ENCODE measurements around the gene MACROH2A2. TPM values are rescaled to one million over a fixed set of nuclear protein-coding genes. Genes with fewer than 3 reads are reported as not detected.
"Not testable (repeated sequence)": the region's sequence is repeated elsewhere in the genome, so short reads cannot be mapped to it uniquely, and the experiment has no call there.

MACROH2A2 gene
- total RNA-seq: 1 to 10 TPM; 2.4 to 2.5 TPM

DNA sequence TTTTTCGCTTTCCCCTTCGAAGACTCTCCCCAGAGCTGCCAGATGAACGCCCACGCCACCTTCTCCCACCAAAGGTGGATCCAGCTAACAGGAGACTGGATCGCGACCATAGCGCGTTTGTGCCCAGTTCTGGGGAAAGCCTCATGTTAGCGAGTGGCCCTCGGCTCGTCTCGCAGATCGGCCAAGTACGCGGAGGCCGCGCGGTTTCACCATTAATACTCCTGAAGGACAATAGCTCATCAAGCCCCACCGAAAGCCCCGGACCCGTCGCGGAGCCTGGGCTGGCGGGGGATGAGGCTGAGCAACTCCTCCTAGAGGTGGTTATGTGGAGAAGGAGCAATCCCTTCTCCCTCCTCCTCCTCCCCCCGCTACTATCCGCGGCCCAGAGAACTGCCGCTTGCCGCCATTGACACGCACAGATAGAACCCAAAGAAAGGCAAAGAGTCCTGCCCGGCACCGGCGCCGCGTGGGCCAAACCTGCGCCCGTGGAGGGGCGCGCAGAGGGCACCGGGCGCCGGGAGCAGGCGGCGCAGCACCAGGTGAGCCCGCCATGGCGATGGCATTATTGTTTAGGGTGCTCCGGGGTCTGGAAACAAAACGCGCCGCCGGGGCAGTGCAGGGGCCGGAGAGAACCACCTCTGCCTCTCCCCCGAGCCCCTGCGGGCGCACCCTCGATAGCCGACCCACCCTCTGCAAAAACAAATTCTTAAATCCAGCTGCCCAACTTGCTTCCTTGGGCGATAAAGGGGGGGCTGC is at the start of gene MACROH2A2:
TSS of gene MACROH2A2 (plus strand) at position 385 of the 756 bp plus-strand sequence. CDS start 22,813 bp downstream, outside the sequence.
- H3K27me3 Mint-ChIP-seq: peaks cover 40% of the 10 kb centered on the region
- no peaks in the 10 kb centered on the region for H3K9me3 Mint-ChIP-seq
- peak within 1 kb of the TSS; percentile 77 for H3K4me3 Mint-ChIP-seq
- H3K4me1 Mint-ChIP-seq: peaks cover 7% of the 10 kb centered on the region
- ATAC-seq (replicated peaks): peak; percentile 67
- no peaks in the 10 kb centered on the region for H3K36me3 Mint-ChIP-seq (ENCODE audit: low read depth)
- no peak within 1 kb of the TSS for H3K27ac Mint-ChIP-seq

DNA sequence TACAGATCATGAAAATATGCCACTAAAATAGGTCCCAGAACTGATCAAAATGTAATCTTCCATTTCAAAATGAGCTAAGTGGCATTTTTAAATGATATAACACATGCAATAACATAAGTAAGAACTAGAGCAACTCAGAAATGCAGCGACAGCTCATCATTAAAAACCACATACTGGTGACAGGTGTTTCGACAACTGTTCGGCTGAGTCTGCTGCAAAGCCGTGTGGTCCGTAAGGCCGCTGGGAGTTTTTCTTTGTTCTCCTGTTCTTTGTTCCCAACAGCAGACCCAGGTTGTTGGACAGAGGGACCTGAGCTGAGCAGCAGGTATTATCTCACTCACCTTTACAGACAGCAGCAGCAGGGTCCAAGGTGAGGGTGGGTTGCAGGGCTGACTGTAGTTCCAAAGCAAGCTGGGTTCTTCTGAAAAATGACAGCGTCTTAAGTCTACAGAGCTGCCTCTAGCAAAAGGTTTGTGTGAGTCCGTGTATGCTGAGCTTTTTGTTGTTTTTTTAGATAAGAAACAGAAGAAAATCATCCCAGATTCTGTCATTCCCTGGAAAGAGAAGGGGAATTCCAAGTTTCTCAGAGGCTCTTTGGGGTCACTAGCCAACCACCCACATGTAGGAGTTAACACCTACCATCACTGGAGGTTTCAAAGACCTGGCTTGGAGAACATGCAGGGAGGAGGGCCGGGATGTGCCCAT is 45.4 kb upstream of the MACROH2A2 start:
- no peaks in the 10 kb centered on the region for H3K36me3 Mint-ChIP-seq (ENCODE audit: low read depth)
- no peaks in the 10 kb centered on the region for H3K9me3 Mint-ChIP-seq
- H3K4me1 Mint-ChIP-seq: no peaks in the 10 kb centered on the region
- H3K27me3 Mint-ChIP-seq: peaks cover 55% of the 10 kb centered on the region
- no peak for ATAC-seq (replicated peaks)
- H3K4me3 Mint-ChIP-seq: no peak overlapping the region
- H3K27ac Mint-ChIP-seq: no peak overlapping the region

DNA sequence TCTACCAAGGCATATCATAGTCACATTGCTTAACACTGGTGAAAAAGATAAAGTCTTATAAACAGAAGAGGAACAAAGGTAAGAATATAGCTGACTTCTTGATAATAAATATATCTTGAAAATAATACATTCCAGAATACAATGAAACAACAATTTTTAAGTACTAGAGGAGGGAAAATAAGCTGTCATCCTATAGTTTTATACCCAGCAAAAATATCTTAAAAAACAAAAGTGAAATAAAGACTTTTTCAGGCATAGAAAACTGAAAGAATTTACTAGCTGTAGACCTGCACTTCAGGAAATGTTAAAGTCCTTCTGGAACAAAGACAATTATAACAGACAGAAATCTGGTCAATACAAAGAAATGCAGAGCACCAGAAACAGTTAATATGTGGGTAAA is 21.4 kb upstream of the MACROH2A2 start:
- peaks cover 18% of the 10 kb centered on the region for H3K9me3 Mint-ChIP-seq
- H3K27ac Mint-ChIP-seq: no peak overlapping the region
- H3K27me3 Mint-ChIP-seq: peaks cover 27% of the 10 kb centered on the region
- no peaks in the 10 kb centered on the region for H3K4me1 Mint-ChIP-seq
- ATAC-seq (replicated peaks): no peak
- H3K36me3 Mint-ChIP-seq (ENCODE audit: low read depth): no peaks in the 10 kb centered on the region
- no peak overlapping the region for H3K4me3 Mint-ChIP-seq

DNA sequence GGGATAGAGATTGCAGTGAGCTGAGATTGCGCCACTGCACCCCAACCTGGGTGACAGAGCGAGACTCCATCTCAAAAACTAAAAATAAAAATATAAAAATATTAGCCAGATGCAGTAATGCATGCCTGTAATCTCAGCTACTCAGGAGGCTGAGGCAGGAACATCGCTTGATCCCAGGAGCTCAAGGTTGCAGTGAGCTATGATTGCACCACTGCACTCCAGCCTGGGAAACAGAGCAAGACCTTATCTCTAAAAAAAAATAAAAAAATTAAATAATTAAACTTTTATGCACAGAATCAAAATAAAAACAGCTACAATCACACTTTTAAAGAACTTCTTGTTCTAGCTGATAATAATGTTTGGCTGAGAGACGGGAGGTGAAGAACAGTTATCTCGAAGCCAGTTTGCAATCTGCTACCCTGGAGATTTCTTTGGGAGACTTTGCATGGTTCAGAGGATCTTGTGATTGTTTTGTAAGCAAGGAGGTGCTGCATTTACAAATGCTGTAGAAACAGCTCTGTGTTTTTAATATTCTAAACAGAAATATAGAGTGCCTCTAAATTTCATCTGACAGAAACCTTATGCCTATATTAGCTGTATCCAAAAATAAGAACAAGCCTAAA is 19.9 kb upstream of the MACROH2A2 start:
- Mint-ChIP-seq H3K9me3 (peaks cover 15% of the 10 kb centered on the region), H3K4me1 (no peaks in the 10 kb centered on the region), H3K27me3 (peaks cover 24% of the 10 kb centered on the region), H3K4me3 (no peak overlapping the region), H3K36me3 (ENCODE audit: low read depth) (no peaks in the 10 kb centered on the region), H3K27ac (no peak overlapping the region)
- ATAC-seq (replicated peaks): no peak

DNA sequence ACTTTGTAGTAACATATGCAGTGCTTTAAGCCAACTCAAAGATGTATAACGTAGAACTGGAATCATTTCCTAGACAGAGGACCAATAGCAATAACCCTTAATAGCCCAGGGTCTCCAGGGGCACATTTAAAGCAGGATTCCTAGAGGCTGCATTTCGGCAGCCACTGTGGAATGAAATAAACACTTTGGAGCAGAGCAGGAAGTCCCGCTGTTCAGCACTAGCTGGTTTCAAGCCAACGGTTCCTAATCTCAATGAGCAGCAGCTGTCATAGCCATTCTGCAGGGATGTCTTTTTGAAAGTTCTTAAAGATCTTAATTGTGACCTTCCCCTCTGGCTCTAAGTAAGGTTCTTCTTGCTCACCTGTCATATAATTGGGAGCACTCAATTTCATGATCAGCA is 18.4 kb upstream of the MACROH2A2 start:
- Mint-ChIP-seq H3K4me3 (no peak overlapping the region), H3K27ac (no peak overlapping the region), H3K27me3 (peaks cover 25% of the 10 kb centered on the region), H3K4me1 (no peaks in the 10 kb centered on the region), H3K9me3 (peaks cover 18% of the 10 kb centered on the region), H3K36me3 (ENCODE audit: low read depth) (no peaks in the 10 kb centered on the region)
- no peak for ATAC-seq (replicated peaks)

DNA sequence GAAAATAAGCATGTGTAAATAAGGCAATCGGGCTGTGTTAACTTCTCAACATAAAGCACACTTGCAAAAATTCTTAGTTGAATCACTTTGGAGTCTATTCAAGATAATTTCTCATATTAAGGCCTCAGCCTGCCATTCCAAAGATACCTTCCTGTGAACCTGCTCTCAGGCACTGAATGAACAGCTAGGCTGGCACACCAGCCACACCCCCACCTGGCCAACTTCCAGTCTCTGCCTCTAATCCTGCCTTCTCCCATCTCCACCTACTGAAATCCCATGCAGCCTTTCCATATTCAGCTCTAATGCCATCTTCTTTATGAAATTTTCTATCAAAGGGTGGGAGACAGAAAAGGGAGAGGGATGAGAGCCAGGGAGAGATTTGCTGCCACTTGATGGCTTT is 17.1 kb upstream of the MACROH2A2 start:
- no peak for ATAC-seq (replicated peaks)
- H3K9me3 Mint-ChIP-seq: peaks cover 15% of the 10 kb centered on the region
- H3K27me3 Mint-ChIP-seq: peaks cover 25% of the 10 kb centered on the region
- no peaks in the 10 kb centered on the region for H3K4me1 Mint-ChIP-seq
- H3K4me3 Mint-ChIP-seq: no peak overlapping the region
- H3K36me3 Mint-ChIP-seq (ENCODE audit: low read depth): no peaks in the 10 kb centered on the region
- H3K27ac Mint-ChIP-seq: no peak overlapping the region

DNA sequence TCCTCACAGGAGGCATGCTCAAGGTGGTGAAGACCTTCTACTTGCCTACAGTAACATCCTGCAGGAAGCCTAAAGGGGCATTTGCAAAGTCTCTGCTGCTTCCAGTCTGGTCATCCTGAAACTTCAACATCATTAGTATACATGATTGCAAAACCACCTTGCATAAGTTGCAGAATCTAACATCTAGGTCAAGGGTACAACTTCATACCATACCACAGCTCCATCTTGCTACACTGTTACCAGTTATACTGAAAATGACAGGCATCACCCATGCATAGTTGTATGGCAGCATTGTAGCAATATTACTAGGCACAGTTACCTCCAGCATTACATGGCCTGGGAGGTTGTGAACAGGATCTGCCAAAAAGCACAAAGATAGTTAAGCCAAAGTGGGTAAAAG is 13.7 kb upstream of the MACROH2A2 start:
- Mint-ChIP-seq H3K9me3 (peaks cover 16% of the 10 kb centered on the region), H3K4me3 (no peak overlapping the region), H3K27ac (no peak overlapping the region), H3K4me1 (no peaks in the 10 kb centered on the region), H3K27me3 (peaks cover 22% of the 10 kb centered on the region), H3K36me3 (ENCODE audit: low read depth) (no peaks in the 10 kb centered on the region)
- no peak for ATAC-seq (replicated peaks)

DNA sequence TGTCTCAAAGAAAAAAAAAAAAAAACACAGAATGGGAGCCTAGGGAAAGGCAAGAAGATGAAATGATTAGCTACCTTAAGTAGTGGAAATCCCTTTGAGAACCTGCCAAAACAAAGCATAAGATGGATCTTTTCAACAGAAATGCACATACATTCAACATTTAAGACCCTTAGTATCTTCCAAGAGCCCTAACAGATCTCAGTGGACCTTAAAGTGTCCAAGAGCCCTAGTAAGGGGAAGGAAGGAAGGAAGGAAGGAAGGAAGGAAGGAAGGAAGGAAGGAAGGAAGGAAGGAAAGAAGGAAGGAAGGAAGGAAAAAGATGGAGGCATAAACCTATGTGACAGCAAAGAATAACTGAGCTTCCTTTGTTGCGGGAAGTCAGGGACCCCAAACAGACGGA is 11.6 kb upstream of the MACROH2A2 start:
- no peak overlapping the region for H3K27ac Mint-ChIP-seq
- no peaks in the 10 kb centered on the region for H3K4me1 Mint-ChIP-seq
- peaks cover 17% of the 10 kb centered on the region for H3K27me3 Mint-ChIP-seq
- no peaks in the 10 kb centered on the region for H3K36me3 Mint-ChIP-seq (ENCODE audit: low read depth)
- ATAC-seq (replicated peaks): no peak
- H3K9me3 Mint-ChIP-seq: peaks cover 16% of the 10 kb centered on the region
- H3K4me3 Mint-ChIP-seq: no peak overlapping the region

DNA sequence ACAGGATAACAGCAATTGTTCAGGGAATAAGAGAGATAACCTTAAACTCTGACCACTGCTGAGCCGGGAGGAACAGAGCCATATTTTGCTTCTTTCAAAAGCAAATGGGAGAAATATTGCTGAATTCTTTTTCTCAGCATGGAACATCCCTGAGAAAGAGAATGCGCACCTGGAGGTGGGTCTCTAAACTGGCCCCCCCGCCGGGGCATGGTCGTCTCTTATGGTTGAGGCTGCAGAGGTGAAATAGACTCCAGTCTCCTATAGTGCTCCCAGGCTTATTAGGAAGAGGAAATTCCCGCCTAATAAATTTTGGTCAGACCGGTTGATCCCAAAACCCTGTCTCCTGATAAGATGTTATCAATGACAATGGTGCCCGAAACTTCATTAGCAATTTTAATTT is 10.9 kb upstream of the MACROH2A2 start:
- peaks cover 16% of the 10 kb centered on the region for H3K9me3 Mint-ChIP-seq
- peaks cover 17% of the 10 kb centered on the region for H3K27me3 Mint-ChIP-seq
- ATAC-seq (replicated peaks); H3K4me3 Mint-ChIP-seq; H3K36me3 Mint-ChIP-seq (ENCODE audit: low read depth); H3K4me1 Mint-ChIP-seq; H3K27ac Mint-ChIP-seq: not testable (repeated sequence)

DNA sequence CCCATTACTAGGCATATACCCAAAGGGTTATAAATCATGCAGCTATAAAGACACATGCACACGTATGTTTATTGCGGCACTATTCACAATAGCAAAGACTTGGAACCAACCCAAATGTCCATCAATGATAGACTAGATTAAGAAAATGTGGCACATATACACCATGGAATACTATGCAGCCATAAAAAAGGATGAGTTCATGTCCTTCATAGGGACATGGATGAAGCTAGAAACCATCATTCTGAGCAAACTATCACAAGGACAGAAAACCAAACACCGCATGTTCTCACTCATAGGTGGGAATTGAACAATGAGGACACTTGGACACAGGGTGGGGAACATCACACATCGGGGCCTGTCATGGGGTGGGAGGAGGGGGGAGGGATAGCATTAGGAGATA is 5.6 kb upstream of the MACROH2A2 start:
- ATAC-seq (replicated peaks); H3K9me3 Mint-ChIP-seq; H3K4me1 Mint-ChIP-seq; H3K27ac Mint-ChIP-seq; H3K4me3 Mint-ChIP-seq; H3K36me3 Mint-ChIP-seq (ENCODE audit: low read depth): not testable (repeated sequence)
- H3K27me3 Mint-ChIP-seq: peaks cover 21% of the 10 kb centered on the region

DNA sequence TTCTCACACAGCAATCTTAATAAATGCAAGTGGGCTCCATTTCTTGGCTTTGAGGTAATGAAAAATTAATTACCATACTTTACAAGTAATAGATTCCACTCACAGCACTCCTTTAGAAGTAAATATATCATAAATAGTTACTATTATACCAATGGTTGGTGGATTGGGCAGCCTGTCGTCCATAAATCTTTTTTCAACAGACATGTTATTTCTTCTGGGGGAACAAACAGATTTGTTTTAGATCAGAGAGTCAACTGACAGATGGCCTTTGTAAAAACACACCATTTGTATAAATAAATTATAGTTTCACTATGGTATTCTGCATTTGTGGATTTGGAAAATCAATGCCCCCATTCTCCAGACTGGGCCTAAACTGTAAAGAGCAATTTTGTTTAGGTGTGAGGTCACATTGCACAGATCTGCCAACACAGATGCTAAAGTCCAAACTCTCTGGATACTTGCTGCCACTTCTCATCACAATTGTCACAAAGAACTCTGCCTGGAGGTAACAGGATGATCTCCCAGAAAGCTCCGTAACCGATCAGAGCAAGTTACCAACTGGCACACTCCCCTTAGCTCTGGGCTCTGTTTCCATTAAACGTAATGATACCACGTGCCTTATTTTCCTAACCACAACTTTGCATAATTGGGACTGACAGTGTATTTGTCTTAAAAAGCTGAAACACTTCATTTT is 4.5 kb upstream of the MACROH2A2 start:
- Mint-ChIP-seq H3K27ac (no peak overlapping the region), H3K4me1 (peaks cover 7% of the 10 kb centered on the region), H3K36me3 (ENCODE audit: low read depth) (no peaks in the 10 kb centered on the region), H3K4me3 (no peak overlapping the region), H3K9me3 (no peaks in the 10 kb centered on the region), H3K27me3 (peaks cover 25% of the 10 kb centered on the region)
- no peak for ATAC-seq (replicated peaks)

DNA sequence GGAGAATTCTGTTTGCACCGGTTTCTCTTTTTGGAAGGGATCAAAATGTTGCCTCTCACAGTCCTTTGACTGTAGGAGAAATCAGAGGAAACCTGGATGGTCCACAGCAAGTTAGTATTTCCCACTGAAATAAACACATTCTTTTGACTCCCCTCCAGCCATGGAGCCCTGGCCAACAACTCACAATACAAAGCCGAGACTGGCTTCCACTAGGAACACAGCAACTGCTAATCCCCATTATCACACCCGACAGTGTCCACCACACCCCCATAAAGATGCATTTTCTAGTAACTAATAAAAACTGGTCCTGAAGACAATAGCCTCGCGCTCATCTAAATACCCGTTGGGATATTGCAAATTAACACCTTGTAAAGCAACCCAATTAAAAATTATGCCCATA is 798 bp upstream of the MACROH2A2 start:
- peaks cover 39% of the 10 kb centered on the region for H3K27me3 Mint-ChIP-seq
- peak overlapping the region; percentile 77 for H3K4me3 Mint-ChIP-seq
- H3K9me3 Mint-ChIP-seq: no peaks in the 10 kb centered on the region
- H3K27ac Mint-ChIP-seq: no peak overlapping the region
- ATAC-seq (replicated peaks): no peak
- H3K36me3 Mint-ChIP-seq (ENCODE audit: low read depth): no peaks in the 10 kb centered on the region
- H3K4me1 Mint-ChIP-seq: peaks cover 7% of the 10 kb centered on the region

DNA sequence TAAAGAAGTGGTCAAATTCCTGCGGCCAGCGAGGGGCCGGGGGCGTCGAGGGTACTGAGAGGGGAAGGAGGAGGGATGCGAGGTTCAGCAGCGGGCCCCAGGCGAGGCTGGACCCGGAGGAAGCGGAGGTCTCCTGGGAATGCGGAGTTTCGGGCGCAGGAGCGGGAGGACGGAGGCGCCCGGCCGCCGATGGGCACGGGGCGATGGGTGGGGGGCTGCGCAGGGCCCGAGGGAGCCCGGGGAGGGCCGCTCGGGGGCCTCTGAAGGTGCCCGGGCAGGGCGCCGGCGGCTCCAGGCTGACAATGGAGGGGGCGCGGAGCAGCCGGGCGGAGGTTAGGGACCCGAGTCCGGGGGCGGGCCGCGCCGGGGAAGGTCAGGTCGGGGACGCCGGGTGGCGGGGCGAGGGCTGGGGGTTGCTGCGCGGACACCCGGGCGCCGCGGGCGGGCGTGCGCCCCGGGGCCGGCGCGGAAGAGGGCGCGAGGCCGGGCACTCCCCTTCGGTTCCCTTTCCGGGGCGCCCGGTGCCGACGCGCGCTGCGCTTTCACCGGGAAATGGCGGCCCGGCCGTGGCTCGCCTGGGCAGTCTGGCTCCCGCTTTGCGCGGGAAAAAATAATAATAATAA is 683 bp downstream of the MACROH2A2 start:
- H3K27ac Mint-ChIP-seq: no peak overlapping the region
- no peaks in the 10 kb centered on the region for H3K9me3 Mint-ChIP-seq
- ATAC-seq (replicated peaks): peak; percentile 47
- peak overlapping the region; percentile 77 for H3K4me3 Mint-ChIP-seq
- H3K27me3 Mint-ChIP-seq: peaks cover 40% of the 10 kb centered on the region
- peaks cover 7% of the 10 kb centered on the region for H3K4me1 Mint-ChIP-seq
- H3K36me3 Mint-ChIP-seq (ENCODE audit: low read depth): no peaks in the 10 kb centered on the region

DNA sequence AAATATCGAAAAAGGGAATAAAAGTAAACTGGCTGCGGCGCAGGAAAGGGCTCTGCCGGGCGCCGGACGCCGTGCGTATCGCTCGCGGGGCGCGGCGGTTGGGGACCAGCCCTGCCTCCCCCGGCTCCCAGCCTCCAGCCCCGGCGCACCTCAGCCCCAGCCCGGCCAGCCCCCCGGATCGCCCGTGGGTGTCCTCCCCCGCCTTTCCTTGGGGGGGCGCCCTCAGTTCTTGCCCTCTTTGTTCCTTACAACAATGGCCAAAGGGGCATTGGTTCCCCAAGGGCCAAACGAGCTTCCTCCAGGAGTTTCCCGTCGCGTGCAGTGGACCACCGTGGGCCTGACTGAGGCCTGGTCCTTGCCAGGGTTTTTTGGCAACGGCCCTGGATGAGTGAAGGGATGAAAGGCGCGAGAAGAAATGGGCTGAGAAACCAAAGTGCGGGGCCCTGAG is 1.2 kb downstream of the MACROH2A2 start:
- Mint-ChIP-seq H3K27ac (no peak overlapping the region), H3K27me3 (peaks cover 40% of the 10 kb centered on the region), H3K36me3 (ENCODE audit: low read depth) (no peaks in the 10 kb centered on the region), H3K9me3 (no peaks in the 10 kb centered on the region), H3K4me3 (peak overlapping the region; percentile 51), H3K4me1 (peaks cover 7% of the 10 kb centered on the region)
- peak; percentile 16 for ATAC-seq (replicated peaks)

Measured in activated T-helper 17 cell treated with anti-CD3 and anti-CD28 coated beads, Interleukin-2, amount 50 U/mL, for 72 hours (primary cell).